Colonic mucosa (tissue), 4 donors: ENCODE measurements around the gene GLT6D1. TPM values are rescaled to one million over a fixed set of nuclear protein-coding genes. Genes with fewer than 3 reads are reported as not detected.

Experiments
- DNase-seq: peaks from one replicate; pipeline ENCODE4 v3.0.0-alpha.2; 2020
- H3K27ac ChIP-seq: fragments of 200-600 bp; one replicate; pipeline ENCODE4 v1.8.0; 2021
- H3K27me3 ChIP-seq: fragments of 200-600 bp; one replicate; pipeline ENCODE4 v1.8.0; 2021
- H3K36me3 ChIP-seq: fragments of 200-600 bp; one replicate; pipeline ENCODE4 v1.8.0; 2021
- H3K4me1 ChIP-seq: fragments of 200-600 bp; one replicate; pipeline ENCODE4 v1.8.0; 2021; ENCODE audit warnings: mild to moderate bottlenecking
- H3K4me3 ChIP-seq: fragments of 200-600 bp; one replicate; pipeline ENCODE4 v1.8.0; 2021
- H3K9ac ChIP-seq, 2 donors: one replicate each; pipeline ENCODE4 v1.7.0; 2013; ENCODE audit warnings: control low read depth in 2 of 2, low read depth in 2 of 2, low read length in 2 of 2
- H3K9me3 ChIP-seq: fragments of 200-600 bp; one replicate; pipeline ENCODE4 v1.8.0; 2021
- CTCF ChIP-seq: fragments of 200-600 bp; IDR thresholded peaks from one replicate; pipeline ENCODE4 v1.8.0; 2022; ENCODE audit warnings: antibody characterized with exemption, mild to moderate bottlenecking
- intact Hi-C: fragments of 100-400 bp; cut with DNase I; formaldehyde crosslinking; loops from one replicate; pipeline ENCODE4 v1.14.1; 2022
- total RNA-seq, 2 donors: library from RNA; stranded (reverse); fragmentation: NEBNext Ultra II Directional in 1 of 2; extraction: Animal tissue kit (Norgen Biotek cat#: 25700) in 1 of 2; gene quantifications; one replicate each; pipeline ENCODE4 v1.2.1, GENCODE V29; 2021
- donor health status: healthy.
- donor health status: DM: no; HTN: no; CAD: no.
- donor health status: DM: no; HTN: no; CAD: no.

Gene GLT6D1
- total RNA-seq, 2 donors from 2014 or later, result not detected

DNA sequence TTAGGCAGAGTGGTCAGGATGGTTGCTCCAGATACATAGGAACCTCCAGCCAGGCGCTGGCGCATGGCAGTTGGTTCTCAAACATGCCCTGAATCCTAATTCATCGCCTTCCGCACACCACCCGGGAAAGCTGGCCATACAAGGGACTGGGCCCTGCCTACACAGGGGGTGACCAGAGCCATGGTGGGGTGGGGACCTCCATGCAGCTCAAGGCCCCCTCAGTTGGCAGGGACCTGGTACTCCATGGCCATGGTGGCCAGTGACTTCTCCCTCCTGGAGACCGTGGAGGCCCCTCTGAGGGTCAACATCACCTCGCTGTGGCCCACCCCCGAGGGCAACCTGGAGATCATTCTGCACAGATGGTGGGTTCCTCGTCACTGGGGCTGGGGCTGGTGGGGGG lies 51.0 kb downstream of the GLT6D1 start:
- Histone ChIP-seq H3K27me3 (no peaks in the 10 kb centered on the region), H3K4me3 (no peak overlapping the region), H3K9ac (no peak overlapping the region), H3K27ac (no peak overlapping the region), H3K4me1 (no peaks in the 10 kb centered on the region), H3K36me3 (no peaks in the 10 kb centered on the region), H3K9me3 (no peaks in the 10 kb centered on the region)
- no peak for TF ChIP-seq CTCF
- DNase-seq, result no peak
- intact Hi-C loops, result no loop called here

- Histone ChIP-seq H3K4me1 (no peaks in the 10 kb centered on the region), H3K27ac (no peak overlapping the region), H3K9ac (no peak overlapping the region), H3K4me3 (no peak overlapping the region), H3K9me3 (no peaks in the 10 kb centered on the region), H3K36me3 (no peaks in the 10 kb centered on the region), H3K27me3 (no peaks in the 10 kb centered on the region)
- no peak for DNase-seq
- TF ChIP-seq CTCF, result no peak
- intact Hi-C loops, result no loop called here
These were observed 51.7 kb downstream of the GLT6D1 start for GRCh38 chr9:135587658-135588057.

GRCh38 chr9:135586601-135587109 lies 52.7 kb downstream of the GLT6D1 start:
- intact Hi-C loops, result no loop called here
- Histone ChIP-seq H3K27ac (no peak overlapping the region), H3K9me3 (no peaks in the 10 kb centered on the region), H3K36me3 (no peaks in the 10 kb centered on the region), H3K4me3 (no peak overlapping the region), H3K27me3 (no peaks in the 10 kb centered on the region), H3K9ac (no peak overlapping the region), H3K4me1 (no peaks in the 10 kb centered on the region)
- no peak for TF ChIP-seq CTCF
- DNase-seq, result no peak

DNA sequence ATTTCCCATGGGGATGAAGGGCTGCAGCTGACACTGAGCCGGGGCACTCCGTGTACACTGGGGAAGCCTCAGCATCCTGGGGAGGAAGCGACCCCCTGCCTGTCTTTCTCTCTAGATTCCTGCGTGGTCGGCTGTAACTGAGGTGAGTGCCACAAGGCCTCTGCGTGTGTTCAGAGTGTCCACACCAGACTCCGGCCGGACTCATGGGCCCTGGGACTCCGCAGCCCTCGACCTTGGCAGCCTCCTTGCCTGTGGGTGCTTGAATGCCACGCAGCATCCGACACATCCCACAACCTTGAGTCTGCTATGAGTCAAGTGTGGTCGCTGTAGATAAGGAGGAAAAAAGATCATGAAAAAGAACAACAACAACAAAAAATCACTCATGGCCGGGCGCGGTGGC lies 54.4 kb downstream of the GLT6D1 start:
- H3K27me3 ChIP-seq, result no peaks in the 10 kb centered on the region
- no peak overlapping the region for H3K9ac ChIP-seq
- TF ChIP-seq CTCF, result no peak
- no peak overlapping the region for H3K27ac ChIP-seq
- DNase-seq, result no peak
- intact Hi-C loops, result no loop called here
- no peak overlapping the region for H3K4me3 ChIP-seq
- H3K4me1 ChIP-seq, result no peaks in the 10 kb centered on the region
- H3K36me3 ChIP-seq, result no peaks in the 10 kb centered on the region
- no peaks in the 10 kb centered on the region for H3K9me3 ChIP-seq

DNA sequence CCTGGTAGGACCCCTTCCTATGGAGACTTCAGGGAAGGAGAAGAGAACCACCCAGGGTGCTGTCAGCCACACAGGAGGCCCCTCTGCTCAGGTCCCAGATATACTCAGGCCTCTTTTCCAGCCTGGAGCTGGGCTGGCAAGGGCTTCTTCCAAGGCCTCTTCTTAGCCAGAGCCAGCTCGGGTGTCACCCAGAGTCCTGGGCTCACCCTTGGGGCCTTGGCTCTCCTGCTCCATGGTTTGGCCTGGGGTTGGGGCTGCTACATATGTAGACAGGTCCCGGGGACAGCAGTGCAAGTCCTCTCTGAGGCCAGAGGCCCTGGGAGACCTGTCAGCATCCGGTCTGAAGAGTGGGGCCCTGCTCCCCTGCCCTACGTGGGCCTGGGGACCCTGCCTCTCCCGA lies 55.0 kb downstream of the GLT6D1 start:
- TF ChIP-seq CTCF, result no peak
- no peaks in the 10 kb centered on the region for H3K36me3 ChIP-seq
- no peak overlapping the region for H3K9ac ChIP-seq
- no peak for DNase-seq
- H3K27ac ChIP-seq, result no peak overlapping the region
- H3K9me3 ChIP-seq, result no peaks in the 10 kb centered on the region
- H3K4me1 ChIP-seq, result no peaks in the 10 kb centered on the region
- no peaks in the 10 kb centered on the region for H3K27me3 ChIP-seq
- intact Hi-C loops, result no loop called here
- no peak overlapping the region for H3K4me3 ChIP-seq

GRCh38 chr9:135583688-135584011 lies 55.7 kb downstream of the GLT6D1 start:
- TF ChIP-seq CTCF, result no peak
- Histone ChIP-seq H3K4me3 (no peak overlapping the region), H3K9ac (no peak overlapping the region), H3K36me3 (no peaks in the 10 kb centered on the region), H3K27me3 (no peaks in the 10 kb centered on the region), H3K27ac (no peak overlapping the region), H3K4me1 (no peaks in the 10 kb centered on the region), H3K9me3 (no peaks in the 10 kb centered on the region)
- no peak for DNase-seq
- intact Hi-C loops, result no loop called here
